K562 (cell line): Measurements from ENCODE around the gene CPE. TPM values are rescaled to one million over a fixed set of nuclear protein-coding genes. Genes with fewer than 3 reads are reported as not detected.
A peak's percentile ranks its signal among the peaks of the same experiment; 100 is the strongest.

Experiments
- ATAC-seq: fragments of 200-7000 bp; cut with Tn5 transposase; 3 replicates; pipeline ENCODE4 v1.9.1; 2020; ENCODE audit warnings: moderate library complexity
- BruUV-seq: library from RNA; stranded (reverse); fragments of 400-500 nt; replicated peaks from 2 replicates; lab custom pipeline; 2021; lab: Mats Ljungman, UMichigan
- CTCF ChIA-PET: fragments of 300-600 bp; formaldehyde crosslinking; extraction: SDS; loops from one replicate; lab custom pipeline; 2021; ENCODE audit warnings: low intra/inter-chr PET ratio; lab: Yijun Ruan, JAX
- POLR2A ChIA-PET: fragments of 300-600, 350-650 bp; sonication (Branson Sonifier 250); formaldehyde crosslinking; extraction: SDS; loops from one replicate; lab custom pipeline; 2021; ENCODE audit warnings: antibody characterized with exemption, inconsistent platforms; lab: Yijun Ruan, JAX
- DNase-seq, 4 experiments: peaks; one replicate each; pipeline versions ENCODE4 v3.0.0 to v3.0.0-alpha.2; 2011 to 2018; ENCODE audit warnings: low spot score in 3 of 4, mixed read lengths in 3 of 4; ENCODE audit errors: extremely low read depth in 1 of 4
- FAIRE-seq: peaks from 2 replicates; lab custom pipeline; 2011; peaks lifted over from hg19 to GRCh38; lab: Jason Lieb, UNC
- H2AFZ ChIP-seq: 2 replicates; pipeline ENCODE4 v1.6.0; 2011; ENCODE audit warnings: low read depth, low read length, control low read depth, inconsistent platforms
- H3K27ac ChIP-seq: fragments of 200-600 bp; 3 replicates; pipeline ENCODE4 v1.8.0; 2011; ENCODE audit warnings: low read depth, mild to moderate bottlenecking, control low read depth, inconsistent platforms, low read length, moderate library complexity, mixed read lengths; ENCODE audit errors: extremely low read depth
- H3K27me3 ChIP-seq, 2 experiments: fragments of 300-600 bp in 1 of 2; 2 replicates in 1 of 2; 3 replicates in 1 of 2; pipeline versions ENCODE4 v1.6.0 to v1.8.0; 2011; ENCODE audit warnings: inconsistent platforms in 2 of 2, low read length in 2 of 2, mild to moderate bottlenecking in 1 of 2, mixed read lengths in 1 of 2, moderate library complexity in 1 of 2; ENCODE audit not compliant: control insufficient read depth in 2 of 2, insufficient read depth in 2 of 2
- H3K36me3 ChIP-seq: fragments of 300-600 bp; 3 replicates; pipeline ENCODE4 v1.8.0; 2011; ENCODE audit warnings: mild to moderate bottlenecking, low read length, inconsistent platforms; ENCODE audit not compliant: control insufficient read depth, insufficient read depth
- H3K4me1 ChIP-seq, 2 experiments: fragments of 200-600 bp in 1 of 2; replicated peaks in 1 of 2; 2 replicates in 1 of 2; 3 replicates in 1 of 2; pipeline versions ENCODE4 v1.5.1 to v1.8.0; 2011; ENCODE audit warnings: inconsistent platforms in 2 of 2, low read length in 2 of 2, mild to moderate bottlenecking in 1 of 2, mixed read lengths in 1 of 2, moderate library complexity in 1 of 2; ENCODE audit not compliant: control insufficient read depth in 2 of 2, insufficient read depth in 2 of 2
- H3K4me2 ChIP-seq: 2 replicates; pipeline ENCODE4 v1.6.1; 2011; ENCODE audit warnings: low read length, control low read depth, inconsistent platforms, mixed read lengths; ENCODE audit not compliant: insufficient read depth
- H3K4me3 ChIP-seq: fragments of 200-600 bp; sonication (generic), shearing (Covaris generic); 2 replicates; pipeline ENCODE4 v1.5.1; 2016; ENCODE audit warnings: control low read depth, inconsistent platforms
- H3K79me2 ChIP-seq: fragments of 200-600 bp; 3 replicates; pipeline ENCODE4 v1.8.0; 2011; ENCODE audit warnings: low read length, inconsistent platforms; ENCODE audit not compliant: control insufficient read depth, insufficient read depth
- H3K9ac ChIP-seq, 2 experiments: 2 replicates each; pipeline versions ENCODE4 v1.6.0 to v1.6.1; 2011; ENCODE audit warnings: low read depth in 2 of 2, low read length in 2 of 2, control low read depth in 1 of 2, inconsistent platforms in 1 of 2, mild to moderate bottlenecking in 1 of 2, mixed read lengths in 1 of 2; ENCODE audit not compliant: insufficient read depth in 1 of 2
- H3K9me1 ChIP-seq: one replicate; pipeline ENCODE4 v1.6.0; 2011; ENCODE audit warnings: inconsistent platforms, mild to moderate bottlenecking, low read length, moderate library complexity; ENCODE audit not compliant: control insufficient read depth, insufficient read depth
- H3K9me3 ChIP-seq: replicated peaks from 2 replicates; pipeline ENCODE4 v1.5.1; 2011; ENCODE audit warnings: low read depth, low read length, inconsistent platforms; ENCODE audit not compliant: control insufficient read depth, insufficient read depth
- H4K20me1 ChIP-seq: replicated peaks from 2 replicates; pipeline ENCODE4 v1.6.1; 2011; ENCODE audit warnings: low read length, inconsistent platforms, mixed read lengths; ENCODE audit not compliant: control insufficient read depth, insufficient read depth
- ATF4 ChIP-seq: fragments of 450-650 bp; formaldehyde crosslinking; IDR thresholded peaks from 2 replicates; pipeline ENCODE4 v1.4.0; 2022; ENCODE audit warnings: mild to moderate bottlenecking, moderate library complexity
- CREB3 ChIP-seq: fragments of 450-650 bp; conservative IDR thresholded peaks from 2 replicates; pipeline ENCODE4 v1.6.1; 2016; ENCODE audit warnings: missing genetic modification characterization, low read depth, mild to moderate bottlenecking, missing compliant biosample characterization, moderate library complexity
- ELF1 ChIP-seq: fragments of 200-800 bp; sonication (Bioruptor generic); IDR thresholded peaks from 2 replicates; pipeline ENCODE4 v1.6.1; 2016; ENCODE audit warnings: missing genetic modification characterization, missing compliant biosample characterization
- ETV1 ChIP-seq: fragments of 450-650 bp; conservative IDR thresholded peaks from 2 replicates; pipeline ENCODE4 v1.6.1; 2016; ENCODE audit warnings: missing genetic modification characterization, control low read depth, low read depth, missing compliant biosample characterization
- MYBL2 ChIP-seq, 2 experiments: fragments of 450-650 bp in 1 of 2; sonication (generic) in 1 of 2; formaldehyde crosslinking in 1 of 2; IDR thresholded peaks; 2 replicates each; pipeline versions ENCODE4 v1.6.1 to v1.8.1; 2017 to 2022; ENCODE audit warnings: borderline replicate concordance in 1 of 2, inconsistent platforms in 1 of 2, low read depth in 1 of 2, mild to moderate bottlenecking in 1 of 2, missing genetic modification reagents in 1 of 2, moderate library complexity in 1 of 2
- NELFE ChIP-seq: IDR thresholded peaks from 2 replicates; pipeline ENCODE4 v1.6.1; 2011; ENCODE audit warnings: mild to moderate bottlenecking; ENCODE audit not compliant: insufficient read depth, insufficient read length
- NFE2 ChIP-seq: IDR thresholded peaks from 2 replicates; pipeline ENCODE4 v1.6.1; 2014; ENCODE audit warnings: antibody characterized with exemption, low read depth
- NR2C1 ChIP-seq, 2 experiments: fragments of 450-650 bp; IDR thresholded peaks; 2 replicates each; pipeline ENCODE4 v1.6.1; 2017; ENCODE audit warnings: mild to moderate bottlenecking in 2 of 2, antibody characterized with exemption in 1 of 2, inconsistent platforms in 1 of 2, missing compliant biosample characterization in 1 of 2, missing genetic modification characterization in 1 of 2
- PHF21A ChIP-seq: fragments of 450-650 bp; IDR thresholded peaks from 2 replicates; pipeline ENCODE4 v1.6.1; 2017; ENCODE audit warnings: low read depth, borderline replicate concordance
- PTRF ChIP-seq: fragments of 450-650 bp; IDR thresholded peaks from 2 replicates; pipeline ENCODE4 v1.6.1; 2016; ENCODE audit warnings: mild to moderate bottlenecking, missing genetic modification characterization, missing compliant biosample characterization
- PTTG1 ChIP-seq: fragments of 450-650 bp; IDR thresholded peaks from 2 replicates; pipeline ENCODE4 v1.6.1; 2016; ENCODE audit warnings: low read depth, mild to moderate bottlenecking, missing genetic modification characterization, missing compliant biosample characterization
- SREBF1 ChIP-seq: fragments of 150-350 bp; IDR thresholded peaks from 2 replicates; pipeline ENCODE4 v1.6.1; 2014; ENCODE audit warnings: antibody characterized with exemption, low read depth, low read length, borderline replicate concordance
- TSHZ1 ChIP-seq: fragments of 250-450 bp; sonication (Bioruptor Pico); IDR thresholded peaks from 2 replicates; pipeline ENCODE4 v1.4.0; 2020; ENCODE audit warnings: mild to moderate bottlenecking, moderate library complexity
- ZNF146 ChIP-seq: IDR thresholded peaks from one replicate; pipeline ENCODE4 v1.6.1; 2018; ENCODE audit warnings: missing compliant biosample characterization; ENCODE audit not compliant: unreplicated experiment
- ZNF184 ChIP-seq: sonication (generic); formaldehyde crosslinking; IDR thresholded peaks from 2 replicates; pipeline ENCODE4 v1.5.0; 2020; ENCODE audit warnings: missing genetic modification reagents
- ZNF551 ChIP-seq: fragments of 250-450 bp; sonication (Bioruptor Pico); IDR thresholded peaks from 2 replicates; pipeline ENCODE4 v1.5.0; 2021; ENCODE audit warnings: mild to moderate bottlenecking, moderate library complexity
- ZNF583 ChIP-seq: fragments of 250-450 bp; sonication (Bioruptor Pico); IDR thresholded peaks from 2 replicates; pipeline ENCODE4 v1.4.0; 2020
- ZNF699 ChIP-seq: fragments of 250-450 bp; sonication (Bioruptor Pico); IDR thresholded peaks from 2 replicates; pipeline ENCODE4 v1.8.0; 2021; ENCODE audit warnings: mild to moderate bottlenecking, moderate library complexity; ENCODE audit not compliant: insufficient replicate concordance
- WGBS: fragments of 100-300 bp; shearing (Covaris generic); methylation state at CpG from one replicate; pipeline ENCODE4 v1.1.6; 2016; ENCODE audit warnings: low coverage, mixed read lengths; ENCODE audit not compliant: insufficient coverage; ENCODE audit errors: missing lambda C conversion rate; 5-methylcytosine and 5-hydroxymethylcytosine counted together
- in situ Hi-C: fragments of 300-500 bp; cut with MboI; formaldehyde crosslinking; loops from 4 replicates; pipeline ENCODE4 v1.15.0; 2018; ENCODE audit warnings: inconsistent platforms, mixed read lengths
- intact Hi-C: fragments of 100-400 bp; cut with micrococcal nuclease; formaldehyde crosslinking; loops from 2 replicates; pipeline ENCODE4 v1.14.2; 2022
- polyA plus RNA-seq, 8 experiments: library from polyadenylated mRNA; depleted of rRNA in 4 of 8; stranded (reverse) in 5 of 8; unstranded in 3 of 8; fragments of >200 nt; fragmentation: Nextera tagmentation in 2 of 8; fragmentation: Illumina TruSeq in 1 of 8; extraction: Ambion mirVana in 2 of 8; extraction: Trizol in 1 of 8; gene quantifications; 2 replicates each; pipeline versions ENCODE4 v1.2.1 to v1.2.3, GENCODE V29; 2011 to 2014; ENCODE audit warnings: inconsistent platforms in 1 of 8, missing spikeins in 1 of 8
- total RNA-seq, 7 experiments: library from RNA; depleted of rRNA in 6 of 7; stranded (reverse); fragments of >200 nt in 6 of 7; fragmentation: Illumina TruSeq in 2 of 7; extraction: Trizol in 2 of 7; gene quantifications; 2 replicates each; pipeline versions ENCODE4 v1.2.1 to v1.2.3, GENCODE V29; 2011 to 2021; ENCODE audit warnings: low replicate concordance in 1 of 7

Gene CPE
- total and polyA plus RNA-seq, 9 of the 15 experiments (the other 6 are each of a cell fraction or from before 2014, with no cell fraction given) = 0.04 to 0.16 (median 0.06) TPM; not detected in 4

- no peaks in the 10 kb centered on the region for H3K36me3 ChIP-seq
- in situ Hi-C loops = no loop called here
- no TSS peak for BruUV-seq
- TF ChIP-seq NFE2 = no peak
- no peak for TF ChIP-seq NR2C1 (IDR thresholded peaks at IDR 0.05)
- TF ChIP-seq NR2C1 (tag; IDR thresholded peaks at IDR 0.05) = peak; percentile 48; the same call in 1 of the 2 replicates
- TF ChIP-seq ZNF699 = no peak
- TF ChIP-seq ATF4 = peak; percentile 61
- no peak for TF ChIP-seq SREBF1
- TF ChIP-seq TSHZ1 (CRISPR knock-in tag) = 0 out of 2 replicates have a peak, but pooled peaks have one; percentile 23
- TF ChIP-seq PTRF (tag) = peak; percentile 51; the same call in 1 of the 2 replicates
- TF ChIP-seq NELFE = no peak
- TF ChIP-seq MYBL2 (IDR thresholded peaks at IDR 0.05; ENCODE audit: low read depth) = no peak
- no peak for TF ChIP-seq MYBL2 (CRISPR knock-in tag; IDR thresholded peaks at IDR 0.05; ENCODE audit: borderline replicate concordance)
- no peak for TF ChIP-seq ZNF551 (CRISPR knock-in tag)
- peak; percentile 72 for TF ChIP-seq PTTG1 (tag)
- TF ChIP-seq PHF21A = no peak
- no peak for TF ChIP-seq ZNF184 (CRISPR knock-in tag)
- TF ChIP-seq CREB3 (tag) = peak; percentile 88
- TF ChIP-seq ZNF583 (CRISPR knock-in tag) = no peak
- no peak for TF ChIP-seq ZNF146 (CRISPR knock-in tag)
- 0 out of 2 replicates have a peak, but pooled peaks have one; percentile 17 for TF ChIP-seq ELF1
- peak; percentile 23; the same call in 1 of the 2 replicates for TF ChIP-seq ETV1
These were observed 96.9 kb downstream of the CPE start for GRCh38 chr4:165475706-165476070.

More at GRCh38 chr4:165475706-165476070, 96.9 kb downstream of the CPE start:
- H4K20me1 ChIP-seq = no peaks in the 10 kb centered on the region
- ATAC-seq = no peak
- FAIRE-seq = no peak
- intact Hi-C loops = no loop called here
- no peaks in the 10 kb centered on the region for H3K79me2 ChIP-seq
- no peak overlapping the region for H3K4me2 ChIP-seq
- peaks cover 3 to 33% of the 10 kb centered on the region in 2 experiments; a peak in 3 of 5 replicates for H3K4me1 ChIP-seq
- no peaks in the 10 kb centered on the region for H3K27me3 ChIP-seq
- ChIA-PET POLR2A (interaction anchor here (0.6 to 1.1 kb wide), 3 partner anchors 24 to 1639 kb away, joined by 3 read pairs; partner anchors contain the start of gene TMEM192), CTCF (no interaction called here)
- no peaks in the 10 kb centered on the region for H3K9me1 ChIP-seq
- no peak for DNase-seq
- H3K9me3 ChIP-seq = peaks cover 12% of the 10 kb centered on the region; the same call in 1 of the 2 replicates
- WGBS = 67% methylated on average over 3 of the region's 4 CpGs
- H2AFZ ChIP-seq = peak overlapping the region; percentile 49
- peak overlapping the region; percentile 80 for H3K27ac ChIP-seq
- no peak overlapping the region for H3K9ac ChIP-seq
- H3K4me3 ChIP-seq = no peak overlapping the region
